Measurements from ENCODE around the gene SPAG17.

Gene SPAG17

DNA sequence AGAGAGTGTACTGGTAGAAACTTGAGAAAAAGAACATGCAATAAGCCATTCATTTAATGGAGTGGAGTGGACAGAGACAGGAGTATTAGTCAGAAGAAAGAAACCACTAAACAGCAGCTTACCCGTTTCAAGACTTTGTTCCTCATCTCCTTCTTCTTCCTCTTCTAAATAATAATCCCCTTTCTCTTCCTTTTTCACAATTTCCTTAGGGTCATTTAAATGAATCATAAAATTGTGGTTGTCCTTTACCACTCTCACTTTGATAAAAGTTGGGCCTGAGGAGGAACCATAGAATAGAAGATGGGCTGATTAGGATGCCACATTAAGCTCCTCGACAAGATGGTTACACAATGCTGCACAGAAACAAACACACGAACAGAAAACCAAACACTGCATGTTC lies 145.9 kb downstream of the SPAG17 start:
- ATAC-seq (ENCODE audit: low read depth): no peak
- no peak for DNase-seq (ENCODE audit: low spot score)
- Histone ChIP-seq H3K27ac (ENCODE audit: poor library complexity, severe bottlenecking) (no peak overlapping the region), H3K9me3 (ENCODE audit: severe bottlenecking) (no peaks in the 10 kb centered on the region), H3K4me3 (ENCODE audit: severe bottlenecking) (no peak overlapping the region), H3K4me1 (ENCODE audit: insufficient read depth, poor library complexity, severe bottlenecking) (peaks cover 6% of the 10 kb centered on the region), H3K36me3 (ENCODE audit: low read depth) (no peaks in the 10 kb centered on the region), H3K27me3 (ENCODE audit: insufficient read depth, poor library complexity, severe bottlenecking) (no peaks in the 10 kb centered on the region)
- TF ChIP-seq CTCF (IDR thresholded peaks at IDR 0.05; ENCODE audit: poor library complexity, severe bottlenecking): no peak

GRCh38 chr1:118032883-118033282 lies 152.1 kb downstream of the SPAG17 start:
- no peak for TF ChIP-seq CTCF (IDR thresholded peaks at IDR 0.05; ENCODE audit: poor library complexity, severe bottlenecking)
- Histone ChIP-seq H3K9me3 (ENCODE audit: severe bottlenecking) (no peaks in the 10 kb centered on the region), H3K4me3 (ENCODE audit: severe bottlenecking) (no peak overlapping the region), H3K27ac (ENCODE audit: poor library complexity, severe bottlenecking) (no peak overlapping the region), H3K27me3 (ENCODE audit: insufficient read depth, poor library complexity, severe bottlenecking) (no peaks in the 10 kb centered on the region), H3K4me1 (ENCODE audit: insufficient read depth, poor library complexity, severe bottlenecking) (no peaks in the 10 kb centered on the region), H3K36me3 (ENCODE audit: low read depth) (no peaks in the 10 kb centered on the region)
- no peak for ATAC-seq (ENCODE audit: low read depth)
- no peak for DNase-seq (ENCODE audit: low spot score)

- Histone ChIP-seq H3K9me3 (ENCODE audit: severe bottlenecking) (no peaks in the 10 kb centered on the region), H3K4me3 (ENCODE audit: severe bottlenecking) (no peak overlapping the region), H3K27ac (ENCODE audit: poor library complexity, severe bottlenecking) (no peak overlapping the region), H3K4me1 (ENCODE audit: insufficient read depth, poor library complexity, severe bottlenecking) (no peaks in the 10 kb centered on the region), H3K27me3 (ENCODE audit: insufficient read depth, poor library complexity, severe bottlenecking) (peaks cover 19% of the 10 kb centered on the region), H3K36me3 (ENCODE audit: low read depth) (no peaks in the 10 kb centered on the region)
- no peak for TF ChIP-seq CTCF (IDR thresholded peaks at IDR 0.05; ENCODE audit: poor library complexity, severe bottlenecking)
- no peak for ATAC-seq (ENCODE audit: low read depth)
- no peak for DNase-seq (ENCODE audit: low spot score)
Measured at GRCh38 chr1:118028267-118028666, 156.8 kb downstream of the SPAG17 start.

DNA sequence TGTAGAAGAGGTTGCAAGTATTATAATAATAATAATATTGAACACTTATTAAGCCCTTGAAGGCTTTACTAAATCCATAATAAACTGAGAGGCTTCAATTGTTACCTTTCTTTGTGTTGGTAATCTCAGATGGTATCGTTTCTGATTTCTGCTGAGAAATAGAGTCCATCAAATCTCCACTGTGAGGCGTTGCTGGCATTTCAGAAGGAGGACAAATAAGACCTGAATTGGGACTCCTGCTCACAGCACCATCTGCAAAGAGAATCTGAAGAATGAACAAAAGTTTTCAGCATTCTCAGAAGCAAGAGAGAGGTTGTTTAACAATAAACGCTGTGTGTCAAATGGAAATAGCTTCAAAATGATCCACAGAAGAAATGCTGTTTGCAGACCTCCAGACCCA lies 161.8 kb downstream of the SPAG17 start:
- Histone ChIP-seq H3K9me3 (ENCODE audit: severe bottlenecking) (no peaks in the 10 kb centered on the region), H3K27me3 (ENCODE audit: insufficient read depth, poor library complexity, severe bottlenecking) (peaks cover 26% of the 10 kb centered on the region), H3K4me1 (ENCODE audit: insufficient read depth, poor library complexity, severe bottlenecking) (no peaks in the 10 kb centered on the region), H3K4me3 (ENCODE audit: severe bottlenecking) (no peak overlapping the region), H3K36me3 (ENCODE audit: low read depth) (no peaks in the 10 kb centered on the region), H3K27ac (ENCODE audit: poor library complexity, severe bottlenecking) (no peak overlapping the region)
- no peak for TF ChIP-seq CTCF (IDR thresholded peaks at IDR 0.05; ENCODE audit: poor library complexity, severe bottlenecking)
- ATAC-seq (ENCODE audit: low read depth) (no peak), DNase-seq (ENCODE audit: low spot score) (no peak)

- DNase-seq (ENCODE audit: low spot score) (no peak), ATAC-seq (ENCODE audit: low read depth) (no peak)
- H3K4me3 ChIP-seq (ENCODE audit: severe bottlenecking): no peak overlapping the region
- no peaks in the 10 kb centered on the region for H3K9me3 ChIP-seq (ENCODE audit: severe bottlenecking)
- no peaks in the 10 kb centered on the region for H3K36me3 ChIP-seq (ENCODE audit: low read depth)
- TF ChIP-seq CTCF (IDR thresholded peaks at IDR 0.05; ENCODE audit: poor library complexity, severe bottlenecking): no peak
- H3K4me1 ChIP-seq (ENCODE audit: insufficient read depth, poor library complexity, severe bottlenecking): no peaks in the 10 kb centered on the region
- H3K27me3 ChIP-seq (ENCODE audit: insufficient read depth, poor library complexity, severe bottlenecking): peaks cover 26% of the 10 kb centered on the region
- H3K27ac ChIP-seq (ENCODE audit: poor library complexity, severe bottlenecking): no peak overlapping the region
Measured at GRCh38 chr1:118021668-118022067, 163.4 kb downstream of the SPAG17 start.
